Activated CD8-positive, alpha-beta memory T cell treated with anti-CD3 and anti-CD28 coated beads, Interleukin-2, amount 10 ng/mL, durations not matched to agents 7 days and 5 days (primary cell): ENCODE results near the gene CD180. TPM values are rescaled to one million over a fixed set of nuclear protein-coding genes. Genes with fewer than 3 reads are reported as not detected.

Experiments
- ATAC-seq: fragments of 150-1000 bp; cut with Tn5 transposase; one replicate; pipeline ENCODE4 v1.10.0; 2021; ENCODE audit warnings: moderate library complexity
- CTCF ChIA-PET: fragments of 350-600 bp; sonication (Branson Sonifier 250); formaldehyde crosslinking; loops from one replicate; lab custom pipeline; 2021; ENCODE audit warnings: antibody characterized with exemption; lab: Charles Lee
- DNase-seq: peaks from one replicate; pipeline ENCODE4 v3.0.0-alpha.2; 2020
- H3K27ac Mint-ChIP-seq: one replicate; pipeline ENCODE4 v1.8.0; 2021; ENCODE audit warnings: mild to moderate bottlenecking, mixed read lengths
- H3K27me3 Mint-ChIP-seq: one replicate; pipeline ENCODE4 v1.8.0; 2021; ENCODE audit warnings: mixed read lengths
- H3K36me3 Mint-ChIP-seq: one replicate; pipeline ENCODE4 v1.8.0; 2021; ENCODE audit warnings: mild to moderate bottlenecking, mixed read lengths
- H3K4me1 Mint-ChIP-seq: one replicate; pipeline ENCODE4 v1.8.0; 2021; ENCODE audit warnings: mixed read lengths
- H3K4me3 Mint-ChIP-seq: one replicate; pipeline ENCODE4 v1.8.0; 2021; ENCODE audit warnings: mild to moderate bottlenecking, moderate library complexity, mixed read lengths
- H3K9me3 Mint-ChIP-seq: one replicate; pipeline ENCODE4 v1.8.0; 2022; ENCODE audit warnings: low read depth, mixed read lengths
- total RNA-seq, 2 experiments: library from RNA; stranded (reverse); gene quantifications; one replicate each; pipeline ENCODE4 v1.2.3, GENCODE V29; 2021

Gene CD180
- total RNA-seq, 2 experiments from 2014 or later: 0.07 TPM; not detected in 1

- no peaks in the 10 kb centered on the region for H3K27me3 Mint-ChIP-seq
- no peaks in the 10 kb centered on the region for H3K9me3 Mint-ChIP-seq
- H3K36me3 Mint-ChIP-seq: peaks cover 60% of the 10 kb centered on the region
- H3K4me3 Mint-ChIP-seq: peak overlapping the region; percentile 87
- DNase-seq (no peak), ATAC-seq (no peak)
- CTCF ChIA-PET: interaction anchor here (0.8 to 18.1 kb wide), 3 partner anchors 43 to 341 kb away, joined by 4 to 521 read pairs (median 5); partner anchors contain the start of gene CD180
- peaks cover 71% of the 10 kb centered on the region for H3K4me1 Mint-ChIP-seq
- peak overlapping the region; percentile 100 for H3K27ac Mint-ChIP-seq
Measured at GRCh38 chr5:67163231-67163756, 33.3 kb downstream of the CD180 start.

DNA sequence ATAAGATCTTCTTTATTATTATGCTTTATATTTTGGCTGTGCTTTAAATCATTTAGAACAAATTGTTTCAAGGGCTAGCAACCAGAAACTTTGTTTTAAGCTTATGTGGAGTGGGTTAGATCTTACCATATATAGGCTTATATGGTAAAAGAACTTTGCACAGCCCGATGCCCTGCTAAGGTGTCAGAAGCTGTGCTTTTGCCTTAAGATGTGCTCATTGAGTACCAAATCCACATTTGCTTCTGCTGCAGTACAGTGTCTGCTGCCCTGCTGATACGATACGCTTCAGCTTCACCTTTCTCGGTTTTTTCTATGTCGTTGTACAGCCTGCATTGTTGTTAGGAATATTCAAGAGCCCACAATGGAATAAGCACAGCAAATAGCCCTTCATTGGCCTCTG lies 34.8 kb downstream of the CD180 start:
- Mint-ChIP-seq H3K27ac (peak overlapping the region; percentile 100), H3K4me1 (peaks cover 71% of the 10 kb centered on the region), H3K4me3 (peak overlapping the region; percentile 87), H3K36me3 (peaks cover 50% of the 10 kb centered on the region), H3K9me3 (no peaks in the 10 kb centered on the region), H3K27me3 (no peaks in the 10 kb centered on the region)
- CTCF ChIA-PET: interaction anchor here (0.7 to 18.1 kb wide), 5 partner anchors 11 to 333 kb away, joined by 3 to 521 read pairs (median 3); partner anchors contain the start of gene CD180
- DNase-seq (no peak), ATAC-seq (no peak)

DNA sequence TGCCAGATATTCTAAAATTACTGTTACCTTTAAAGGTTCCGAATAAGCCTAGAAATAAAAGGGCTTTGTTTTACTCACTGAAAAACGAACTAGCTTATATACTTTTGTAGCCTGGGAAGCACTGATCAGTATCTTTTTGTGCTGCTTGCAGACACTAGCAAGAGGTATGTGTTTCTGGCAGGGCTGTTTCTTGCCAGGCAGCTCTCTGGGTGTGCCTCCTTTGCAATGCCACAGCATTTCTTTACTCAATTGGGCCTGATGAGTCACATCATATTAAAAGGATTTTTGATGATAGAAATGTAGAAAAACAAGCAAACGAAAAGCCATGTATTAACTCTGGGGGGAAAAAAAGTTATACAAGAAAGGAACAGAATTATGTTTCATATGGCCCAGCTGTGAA lies 35.6 kb downstream of the CD180 start:
- Mint-ChIP-seq H3K27me3 (no peaks in the 10 kb centered on the region), H3K27ac (peak overlapping the region; percentile 100), H3K4me1 (peaks cover 73% of the 10 kb centered on the region), H3K4me3 (peak overlapping the region; percentile 87), H3K36me3 (peaks cover 49% of the 10 kb centered on the region), H3K9me3 (no peaks in the 10 kb centered on the region)
- DNase-seq (peak; percentile 59), ATAC-seq (no peak)
- CTCF ChIA-PET: interaction anchor here (0.9 to 18.1 kb wide), 3 partner anchors 10 to 85 kb away, joined by 3 to 521 read pairs (median 3); partner anchors contain the start of gene CD180

GRCh38 chr5:67160272-67160671 lies 36.3 kb downstream of the CD180 start:
- ATAC-seq (no peak), DNase-seq (no peak)
- Mint-ChIP-seq H3K4me3 (no peak overlapping the region), H3K27ac (peak overlapping the region; percentile 73), H3K9me3 (no peaks in the 10 kb centered on the region), H3K36me3 (peaks cover 45% of the 10 kb centered on the region), H3K27me3 (no peaks in the 10 kb centered on the region), H3K4me1 (peaks cover 73% of the 10 kb centered on the region)
- CTCF ChIA-PET: interaction anchor here (1.9 to 18.1 kb wide), 2 partner anchors 46 to 172 kb away, joined by 4 to 521 read pairs; partner anchors contain the start of gene CD180

DNA sequence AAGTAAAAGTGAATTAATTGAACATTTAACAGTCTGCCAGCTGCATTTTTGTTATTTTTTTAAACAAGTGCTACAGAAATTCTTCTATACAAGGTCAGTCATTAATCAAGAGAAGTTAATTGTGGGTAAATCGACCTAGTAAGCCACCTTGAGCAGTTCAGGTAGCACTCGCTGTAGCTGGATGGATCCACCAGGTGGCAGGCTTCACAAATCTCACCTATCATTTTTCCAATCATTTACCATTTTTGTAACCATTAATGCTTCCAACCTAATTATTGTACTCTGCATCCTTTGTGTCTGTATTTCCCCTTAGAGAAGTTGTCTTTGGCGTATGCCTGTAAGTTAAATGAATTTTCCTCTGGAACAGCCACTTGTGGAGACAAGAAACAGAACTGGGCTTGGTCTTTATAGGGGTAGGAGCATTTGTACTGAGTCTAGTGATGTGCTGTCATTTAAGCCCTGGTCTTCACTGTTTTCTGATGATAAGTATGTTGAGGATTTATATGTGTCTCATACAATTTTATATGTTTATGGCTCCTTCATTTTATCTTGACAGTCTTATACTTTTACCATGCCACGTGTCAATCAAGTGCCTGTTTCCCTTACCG lies 39.5 kb downstream of the CD180 start:
- DNase-seq (peak; percentile 63), ATAC-seq (peak; percentile 71)
- Mint-ChIP-seq H3K27me3 (no peaks in the 10 kb centered on the region), H3K4me3 (no peak overlapping the region), H3K9me3 (no peaks in the 10 kb centered on the region), H3K27ac (peak overlapping the region; percentile 77), H3K36me3 (peaks cover 23% of the 10 kb centered on the region), H3K4me1 (peaks cover 52% of the 10 kb centered on the region)
- CTCF ChIA-PET: interaction anchor here (1.2 to 18.1 kb wide), 6 partner anchors 9 to 169 kb away, joined by 3 to 521 read pairs (median 7); partner anchors contain the start of gene CD180

- no peak overlapping the region for H3K27ac Mint-ChIP-seq
- CTCF ChIA-PET: interaction anchor here (1.2 to 18.1 kb wide), 5 partner anchors 9 to 340 kb away, joined by 3 to 521 read pairs (median 8); partner anchors contain the start of gene CD180
Measured at GRCh38 chr5:67154556-67155206, 41.9 kb downstream of the CD180 start.

GRCh38 chr5:67153292-67153691 lies 43.3 kb downstream of the CD180 start:
- Mint-ChIP-seq H3K27ac (no peak overlapping the region), H3K36me3 (peaks cover 19% of the 10 kb centered on the region)

More at GRCh38 chr5:67154556-67155206, 41.9 kb downstream of the CD180 start:
- Mint-ChIP-seq H3K9me3 (no peaks in the 10 kb centered on the region), H3K36me3 (peaks cover 20% of the 10 kb centered on the region), H3K27me3 (no peaks in the 10 kb centered on the region), H3K4me3 (no peak overlapping the region), H3K4me1 (peaks cover 31% of the 10 kb centered on the region)
- ATAC-seq: no peak
- DNase-seq: no peak

GRCh38 chr5:67152400-67152799 lies 44.2 kb downstream of the CD180 start:
- H3K27me3 Mint-ChIP-seq: no peaks in the 10 kb centered on the region
- no peak overlapping the region for H3K27ac Mint-ChIP-seq
- H3K4me3 Mint-ChIP-seq: no peak overlapping the region
- H3K9me3 Mint-ChIP-seq: no peaks in the 10 kb centered on the region
- H3K4me1 Mint-ChIP-seq: peaks cover 28% of the 10 kb centered on the region
- DNase-seq: no peak
- CTCF ChIA-PET: no interaction called here
- peaks cover 20% of the 10 kb centered on the region for H3K36me3 Mint-ChIP-seq
- no peak for ATAC-seq

More at GRCh38 chr5:67153292-67153691, 43.3 kb downstream of the CD180 start:
- CTCF ChIA-PET: interaction anchor here (0.7 kb wide), 1 partner anchor 56 kb away, joined by 3 read pairs; no protein-coding TSS in a partner anchor
- DNase-seq: no peak
- Mint-ChIP-seq H3K9me3 (no peaks in the 10 kb centered on the region), H3K4me3 (no peak overlapping the region), H3K27me3 (no peaks in the 10 kb centered on the region), H3K4me1 (peaks cover 29% of the 10 kb centered on the region)
- no peak for ATAC-seq

- H3K27ac Mint-ChIP-seq: no peak overlapping the region
- no peaks in the 10 kb centered on the region for H3K27me3 Mint-ChIP-seq
- no peak overlapping the region for H3K4me3 Mint-ChIP-seq
- DNase-seq (no peak), ATAC-seq (no peak)
- H3K4me1 Mint-ChIP-seq: peaks cover 18% of the 10 kb centered on the region
- no peaks in the 10 kb centered on the region for H3K9me3 Mint-ChIP-seq
- CTCF ChIA-PET: interaction anchor here (0.8 to 1.3 kb wide), 2 partner anchors 160 to 844 kb away, joined by 3 read pairs; no protein-coding TSS in a partner anchor
- peaks cover 28% of the 10 kb centered on the region for H3K36me3 Mint-ChIP-seq
Measured at GRCh38 chr5:67149951-67150523, 46.6 kb downstream of the CD180 start.

GRCh38 chr5:67149057-67149950 lies 47.3 kb downstream of the CD180 start:
- ATAC-seq (no peak), DNase-seq (no peak)
- H3K4me3 Mint-ChIP-seq: no peak overlapping the region
- no peaks in the 10 kb centered on the region for H3K27me3 Mint-ChIP-seq
- H3K4me1 Mint-ChIP-seq: peaks cover 18% of the 10 kb centered on the region
- H3K9me3 Mint-ChIP-seq: no peaks in the 10 kb centered on the region
- H3K27ac Mint-ChIP-seq: no peak overlapping the region
- H3K36me3 Mint-ChIP-seq: peaks cover 30% of the 10 kb centered on the region
- CTCF ChIA-PET: interaction anchor here (0.8 to 1.3 kb wide), 2 partner anchors 160 to 843 kb away, joined by 3 read pairs; no protein-coding TSS in a partner anchor

- Mint-ChIP-seq H3K36me3 (peaks cover 27% of the 10 kb centered on the region), H3K9me3 (no peaks in the 10 kb centered on the region), H3K4me3 (no peak overlapping the region), H3K27me3 (no peaks in the 10 kb centered on the region), H3K27ac (no peak overlapping the region), H3K4me1 (peaks cover 11% of the 10 kb centered on the region)
- DNase-seq (no peak), ATAC-seq (no peak)
- CTCF ChIA-PET: interaction anchor here (1.9 kb wide), 1 partner anchor 9 kb away, joined by 9 read pairs; no protein-coding TSS in a partner anchor
Measured at GRCh38 chr5:67147760-67148159, 48.8 kb downstream of the CD180 start.

GRCh38 chr5:67146981-67147380 lies 49.6 kb downstream of the CD180 start:
- H3K27ac Mint-ChIP-seq: no peak overlapping the region
- peaks cover 29% of the 10 kb centered on the region for H3K36me3 Mint-ChIP-seq
- no peaks in the 10 kb centered on the region for H3K27me3 Mint-ChIP-seq
- ATAC-seq (no peak), DNase-seq (no peak)
- H3K9me3 Mint-ChIP-seq: no peaks in the 10 kb centered on the region
- CTCF ChIA-PET: interaction anchor here (1.9 kb wide), 1 partner anchor 10 kb away, joined by 9 read pairs; no protein-coding TSS in a partner anchor
- no peak overlapping the region for H3K4me3 Mint-ChIP-seq
- H3K4me1 Mint-ChIP-seq: peaks cover 11% of the 10 kb centered on the region
